HepG2 (cell line): ENCODE results near the gene ADGRL3. TPM values are rescaled to one million over a fixed set of nuclear protein-coding genes. Genes with fewer than 3 reads are reported as not detected.

Experiments
- ATAC-seq: fragments of 200-7000 bp; cut with Tn5 transposase; 3 replicates; pipeline ENCODE4 v1.9.1; 2020; ENCODE audit warnings: mild to moderate bottlenecking, moderate library complexity
- BruUV-seq: library from RNA; stranded (reverse); fragments of 400-500 nt; replicated peaks from 2 replicates; lab custom pipeline; 2021; lab: Mats Ljungman, UMichigan
- CTCF ChIA-PET: fragments of 300-600 bp; formaldehyde crosslinking; extraction: SDS; loops from one replicate; lab custom pipeline; 2021; ENCODE audit warnings: low total read pairs, inconsistent platforms, low intra/inter-chr PET ratio; lab: Yijun Ruan, JAX
- POLR2A ChIA-PET: fragments of 350-600 bp; sonication (Branson Sonifier 250); formaldehyde crosslinking; loops from one replicate; lab custom pipeline; 2020; ENCODE audit warnings: antibody characterized with exemption, inconsistent platforms; lab: Yijun Ruan, JAX
- DNase-seq: peaks from one replicate; pipeline ENCODE4 v3.0.0-alpha.2; 2015; ENCODE audit warnings: low spot score
- FAIRE-seq: peaks from 3 replicates; lab custom pipeline; 2011; peaks lifted over from hg19 to GRCh38; lab: Jason Lieb, UNC
- H2AFZ ChIP-seq: one replicate; pipeline ENCODE4 v1.6.1; 2011; ENCODE audit warnings: low read length, inconsistent platforms
- H3K27ac ChIP-seq: fragments of 300-600 bp; 3 replicates; pipeline ENCODE4 v1.8.0; 2011; ENCODE audit warnings: mixed run types, mild to moderate bottlenecking, mixed read lengths, low read length, inconsistent platforms; ENCODE audit not compliant: insufficient read depth; ENCODE audit errors: extremely low read length
- H3K27me3 ChIP-seq, 2 experiments: fragments of 200-600 bp in 1 of 2; 2 replicates in 1 of 2; 3 replicates in 1 of 2; pipeline versions ENCODE4 v1.6.0 to v1.8.0; 2011; ENCODE audit warnings: low read length in 2 of 2, mild to moderate bottlenecking in 2 of 2, moderate library complexity in 2 of 2, inconsistent platforms in 1 of 2; ENCODE audit not compliant: insufficient read depth in 2 of 2, control insufficient read depth in 1 of 2
- H3K36me3 ChIP-seq, 2 experiments: fragments of 200-600 bp in 1 of 2; replicated peaks in 1 of 2; 2 replicates in 1 of 2; 3 replicates in 1 of 2; pipeline versions ENCODE4 v1.5.1 to v1.8.0; 2011; ENCODE audit warnings: low read length in 2 of 2, inconsistent platforms in 1 of 2; ENCODE audit not compliant: insufficient read depth in 2 of 2, control insufficient read depth in 1 of 2
- H3K4me1 ChIP-seq: 2 replicates; pipeline ENCODE4 v1.5.1; 2012; ENCODE audit warnings: low read length, inconsistent platforms; ENCODE audit not compliant: insufficient read depth
- H3K4me2 ChIP-seq: 2 replicates; pipeline ENCODE4 v1.6.0; 2011; ENCODE audit warnings: low read depth, low read length, inconsistent platforms
- H3K4me3 ChIP-seq, 3 experiments: fragments of 200-600 bp in 1 of 3; sonication (generic), shearing (Covaris generic) in 1 of 3; replicated peaks in 1 of 3; 2 replicates each; pipeline ENCODE4 v1.5.1; 2011 to 2016; ENCODE audit warnings: low read length in 3 of 3, inconsistent platforms in 2 of 3, low read depth in 2 of 3, mild to moderate bottlenecking in 2 of 3, control low read depth in 1 of 3, mixed read lengths in 1 of 3; ENCODE audit not compliant: insufficient read depth in 1 of 3
- H3K79me2 ChIP-seq: one replicate; pipeline ENCODE4 v1.6.1; 2011; ENCODE audit warnings: low read length, inconsistent platforms; ENCODE audit not compliant: insufficient read depth
- H3K9ac ChIP-seq: 2 replicates; pipeline ENCODE4 v1.6.0; 2011; ENCODE audit warnings: mild to moderate bottlenecking, low read depth, low read length, inconsistent platforms; ENCODE audit not compliant: insufficient read depth
- H3K9me3 ChIP-seq: 2 replicates; pipeline ENCODE4 v1.5.1; 2012; ENCODE audit warnings: mild to moderate bottlenecking, low read length
- H4K20me1 ChIP-seq: 2 replicates; pipeline ENCODE4 v1.6.0; 2011; ENCODE audit warnings: inconsistent platforms, mild to moderate bottlenecking, low read length, moderate library complexity; ENCODE audit not compliant: insufficient read depth
- AGO2 ChIP-seq: fragments of 200-400 bp; formaldehyde crosslinking; optimal IDR thresholded peaks from 2 replicates; pipeline ENCODE3; 2017; ENCODE audit warnings: mild to moderate bottlenecking, low read depth, low read length, moderate library complexity
- EP300 ChIP-seq, 3 experiments: sonication (generic) in 1 of 3; formaldehyde crosslinking in 1 of 3; IDR thresholded peaks; 2 replicates each; pipeline versions ENCODE4 v1.5.1 to v1.6.1; 2011 to 2020; ENCODE audit warnings: low read depth in 2 of 3, low read length in 2 of 3, borderline replicate concordance in 1 of 3, improper control_type of control experiment in 1 of 3, mild to moderate bottlenecking in 1 of 3, missing genetic modification reagents in 1 of 3, moderate library complexity in 1 of 3
- HDAC1 ChIP-seq: sonication (generic); formaldehyde crosslinking; IDR thresholded peaks from 2 replicates; pipeline ENCODE4 v1.5.1; 2020; ENCODE audit warnings: mild to moderate bottlenecking, missing genetic modification reagents
- JUNB ChIP-seq: sonication (generic); formaldehyde crosslinking; IDR thresholded peaks from 2 replicates; pipeline ENCODE4 v1.8.0; 2022; ENCODE audit warnings: missing genetic modification reagents, mild to moderate bottlenecking, borderline replicate concordance
- SP140L ChIP-seq: sonication (generic); formaldehyde crosslinking; IDR thresholded peaks from 2 replicates; pipeline ENCODE4 v1.4.0; 2020; ENCODE audit warnings: missing genetic modification reagents, borderline replicate concordance
- SRSF1 ChIP-seq: fragments of 200-400 bp; formaldehyde crosslinking; optimal IDR thresholded peaks from 2 replicates; pipeline ENCODE3; 2017; ENCODE audit warnings: mild to moderate bottlenecking, low read depth, low read length, moderate library complexity
- TBL1XR1 ChIP-seq: fragments of 150-350 bp; IDR thresholded peaks from 2 replicates; pipeline ENCODE4 v1.6.1; 2014; ENCODE audit warnings: borderline replicate concordance, low read length; ENCODE audit not compliant: partially characterized antibody
- ZMYM4 ChIP-seq: sonication (generic); formaldehyde crosslinking; IDR thresholded peaks from 2 replicates; pipeline ENCODE4 v1.8.1; 2023; ENCODE audit warnings: mild to moderate bottlenecking, missing genetic modification reagents
- ZNF251 ChIP-seq: sonication (generic); formaldehyde crosslinking; IDR thresholded peaks from 2 replicates; pipeline ENCODE4 v1.9.0; 2021; ENCODE audit warnings: mild to moderate bottlenecking, missing genetic modification reagents
- ZNF652 ChIP-seq: IDR thresholded peaks from 2 replicates; pipeline ENCODE4 v1.6.1; 2016; ENCODE audit warnings: low read depth, borderline replicate concordance
- ZNF841 ChIP-seq: sonication (generic); formaldehyde crosslinking; IDR thresholded peaks from 2 replicates; pipeline ENCODE4 v1.8.1; 2023; ENCODE audit warnings: missing genetic modification reagents, borderline replicate concordance
- WGBS: methylation state at CpG from one replicate; pipeline ENCODE4 v1.1.6; 2017; ENCODE audit warnings: low lambda C conversion rate; 5-methylcytosine and 5-hydroxymethylcytosine counted together
- in situ Hi-C: cut with HindIII; loops from 2 replicates; pipeline ENCODE4 v1.10.0; 2017; ENCODE audit warnings: low pct_unique_long_range_greater_than_20kb; ENCODE audit not compliant: extremely low pct_ligation_motif_present
- intact Hi-C: fragments of 100-400 bp; cut with micrococcal nuclease; formaldehyde crosslinking; loops from one replicate; pipeline ENCODE4 v1.10.0; 2022; ENCODE audit not compliant: unreplicated experiment
- polyA plus RNA-seq, 8 experiments: library from polyadenylated mRNA; depleted of rRNA in 3 of 8; stranded (reverse) in 7 of 8; unstranded in 1 of 8; fragments of >200 nt; fragmentation: Illumina TruSeq in 4 of 8; extraction: Trizol in 4 of 8; gene quantifications; 2 replicates each; pipeline versions ENCODE4 v1.2.1 to v1.2.3, GENCODE V29; 2011 to 2016; ENCODE audit warnings: low read depth in 4 of 8, missing spikeins in 1 of 8, mixed read lengths in 1 of 8; ENCODE audit not compliant: insufficient read depth in 1 of 8
- total RNA-seq, 5 experiments: library from RNA; depleted of rRNA; stranded (reverse); fragments of >200 nt; fragmentation: Illumina TruSeq; extraction: Trizol; gene quantifications; 2 replicates each; pipeline ENCODE4 v1.2.3, GENCODE V29; 2016; ENCODE audit warnings: low read depth in 1 of 5
- TF ChIP-seq, protein P1 (sequence below): sonication (generic); formaldehyde crosslinking; IDR thresholded peaks from 2 replicates; pipeline ENCODE4 v1.8.0; 2022; ENCODE audit warnings: missing genetic modification reagents, mild to moderate bottlenecking, inconsistent platforms, borderline replicate concordance
- TF ChIP-seq, protein P2 (sequence below): sonication (generic); formaldehyde crosslinking; IDR thresholded peaks from 2 replicates; pipeline ENCODE4 v1.5.1; 2020; ENCODE audit warnings: missing genetic modification reagents, mild to moderate bottlenecking, borderline replicate concordance
- TF ChIP-seq, protein P3 (sequence below): sonication (generic); formaldehyde crosslinking; IDR thresholded peaks from 2 replicates; pipeline ENCODE4 v1.8.0; 2022; ENCODE audit warnings: missing genetic modification reagents, low read depth, mild to moderate bottlenecking, borderline replicate concordance

Gene ADGRL3
- total and polyA plus RNA-seq, 2 of the 13 experiments (the other 11 are each of a cell fraction or from before 2014, with no cell fraction given), result 0.04 to 0.05 TPM

DNA sequence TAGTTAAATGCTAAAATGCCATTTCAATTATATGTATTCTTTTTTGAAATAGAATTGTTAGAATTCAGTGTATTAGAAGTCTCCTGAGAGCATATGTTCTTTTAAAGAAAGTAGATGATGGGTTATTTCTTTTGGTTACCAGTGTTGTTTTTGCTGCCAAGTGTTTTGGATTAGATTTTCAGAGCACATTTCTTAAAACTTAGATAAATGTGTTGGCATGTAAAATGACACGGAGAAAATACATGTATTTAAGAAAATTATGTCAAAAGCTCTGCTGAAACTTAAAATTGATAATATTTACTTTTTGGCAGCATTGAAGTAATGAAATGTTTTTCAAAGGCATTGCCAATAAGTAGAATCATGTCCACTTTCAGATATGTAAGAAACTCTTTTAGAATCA, 379.7 kb downstream of the ADGRL3 start (continued):
- TF ChIP-seq, protein P1, sequence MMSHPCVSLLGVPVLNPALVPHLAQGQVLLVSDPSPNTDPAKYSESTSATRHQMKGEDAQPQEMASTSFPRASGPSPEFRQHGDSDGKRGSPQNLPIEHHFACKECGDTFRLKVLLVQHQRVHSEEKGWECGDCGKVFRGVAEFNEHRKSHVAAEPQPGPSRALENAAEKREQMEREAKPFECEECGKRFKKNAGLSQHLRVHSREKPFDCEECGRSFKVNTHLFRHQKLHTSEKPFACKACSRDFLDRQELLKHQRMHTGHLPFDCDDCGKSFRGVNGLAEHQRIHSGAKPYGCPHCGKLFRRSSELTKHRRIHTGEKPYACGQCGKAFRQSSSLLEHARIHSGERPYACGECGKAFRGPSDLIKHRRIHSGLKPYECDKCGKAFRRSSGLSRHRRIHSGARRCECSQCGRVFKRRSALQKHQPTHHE (CRISPR knock-in tag), result no peak

DNA sequence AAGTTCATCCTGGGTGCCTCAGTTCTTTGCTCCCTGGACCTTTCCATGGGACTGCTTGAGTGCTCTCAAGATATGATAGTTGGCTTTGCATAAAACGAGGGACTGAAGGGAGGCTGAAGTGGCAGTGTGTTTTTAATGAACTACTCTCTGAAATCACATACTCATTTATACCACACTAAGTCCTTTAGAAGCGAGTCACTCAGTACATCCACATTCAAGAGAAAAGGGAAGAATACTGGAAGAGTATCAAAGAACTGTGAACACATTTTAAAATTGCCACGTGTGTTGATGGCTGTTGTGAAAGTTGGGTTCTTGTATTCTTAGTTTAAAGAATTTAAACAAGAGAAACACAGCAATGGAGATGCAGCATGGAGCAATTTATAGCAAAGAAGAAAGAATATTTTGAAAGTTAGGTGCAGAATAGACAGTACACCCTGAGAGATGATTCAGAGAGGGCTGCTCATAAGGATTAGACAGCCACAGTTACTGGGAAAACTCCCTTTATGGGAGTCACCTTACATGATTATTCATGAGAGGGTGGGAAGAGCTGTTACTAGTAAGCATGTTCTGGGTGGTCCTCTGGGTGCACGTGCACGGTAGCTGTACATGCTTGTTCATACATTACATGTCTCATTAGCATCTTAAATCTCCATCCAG, 380.7 kb downstream of the ADGRL3 start:
- ATAC-seq, result no peak
- DNase-seq, result no peak
- TF ChIP-seq AGO2 (no peak), EP300 (IDR thresholded peaks at IDR 0.05; ENCODE audit: low read depth in 2 of 2, low read length in 2 of 2) (no peak), EP300 (CRISPR knock-in tag; IDR thresholded peaks at IDR 0.05; ENCODE audit: borderline replicate concordance) (no peak), JUNB (no peak), SRSF1 (no peak), ZMYM4 (CRISPR knock-in tag) (no peak), SP140L (no peak), ZNF841 (CRISPR knock-in tag) (no peak), HDAC1 (no peak), TBL1XR1 (no peak), ZNF652 (CRISPR knock-in tag) (no peak), ZNF251 (CRISPR knock-in tag) (no peak)
- TF ChIP-seq, protein P2, sequence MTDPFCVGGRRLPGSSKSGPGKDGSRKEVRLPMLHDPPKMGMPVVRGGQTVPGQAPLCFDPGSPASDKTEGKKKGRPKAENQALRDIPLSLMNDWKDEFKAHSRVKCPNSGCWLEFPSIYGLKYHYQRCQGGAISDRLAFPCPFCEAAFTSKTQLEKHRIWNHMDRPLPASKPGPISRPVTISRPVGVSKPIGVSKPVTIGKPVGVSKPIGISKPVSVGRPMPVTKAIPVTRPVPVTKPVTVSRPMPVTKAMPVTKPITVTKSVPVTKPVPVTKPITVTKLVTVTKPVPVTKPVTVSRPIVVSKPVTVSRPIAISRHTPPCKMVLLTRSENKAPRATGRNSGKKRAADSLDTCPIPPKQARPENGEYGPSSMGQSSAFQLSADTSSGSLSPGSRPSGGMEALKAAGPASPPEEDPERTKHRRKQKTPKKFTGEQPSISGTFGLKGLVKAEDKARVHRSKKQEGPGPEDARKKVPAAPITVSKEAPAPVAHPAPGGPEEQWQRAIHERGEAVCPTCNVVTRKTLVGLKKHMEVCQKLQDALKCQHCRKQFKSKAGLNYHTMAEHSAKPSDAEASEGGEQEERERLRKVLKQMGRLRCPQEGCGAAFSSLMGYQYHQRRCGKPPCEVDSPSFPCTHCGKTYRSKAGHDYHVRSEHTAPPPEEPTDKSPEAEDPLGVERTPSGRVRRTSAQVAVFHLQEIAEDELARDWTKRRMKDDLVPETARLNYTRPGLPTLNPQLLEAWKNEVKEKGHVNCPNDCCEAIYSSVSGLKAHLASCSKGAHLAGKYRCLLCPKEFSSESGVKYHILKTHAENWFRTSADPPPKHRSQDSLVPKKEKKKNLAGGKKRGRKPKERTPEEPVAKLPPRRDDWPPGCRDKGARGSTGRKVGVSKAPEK (CRISPR knock-in tag), result no peak
- TF ChIP-seq, protein P3, sequence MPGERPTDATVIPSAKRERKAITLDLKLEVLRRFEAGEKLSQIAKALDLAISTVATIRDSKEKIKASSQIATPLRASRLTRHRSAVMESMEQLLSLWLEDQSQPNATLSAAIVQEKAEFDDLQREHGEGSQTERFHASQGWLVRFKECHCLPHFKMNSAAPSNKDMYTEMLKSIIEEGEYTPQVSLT (CRISPR knock-in tag), result no peak

More for the DNA sequence above, 380.7 kb downstream of the ADGRL3 start:
- WGBS, result 0% methylated on average over 5 of the region's 5 CpGs
- no TSS peak for BruUV-seq
- POLR2A ChIA-PET, result no interaction called here
- Histone ChIP-seq H3K27ac (no peak overlapping the region), H4K20me1 (no peaks in the 10 kb centered on the region), H3K4me1 (no peaks in the 10 kb centered on the region), H3K79me2 (no peaks in the 10 kb centered on the region), H3K27me3 (no peaks in the 10 kb centered on the region), H3K9me3 (no peaks in the 10 kb centered on the region), H2AFZ (no peak overlapping the region), H3K36me3 (no peaks in the 10 kb centered on the region), H3K9ac (no peak overlapping the region), H3K4me3 (no peak overlapping the region), H3K4me2 (no peak overlapping the region)
- CTCF ChIA-PET, result no interaction called here
- in situ Hi-C loops (no loop called here), intact Hi-C loops (no loop called here)
- no peak for FAIRE-seq
